HepG2 (cell line): ENCODE data around the gene CTSW. TPM values are rescaled to one million over a fixed set of nuclear protein-coding genes. Genes with fewer than 3 reads are reported as not detected.

ENCODE experiments used
- AGO1 ChIP-seq: fragments of 200-400 bp; formaldehyde crosslinking; IDR thresholded peaks from 2 replicates; pipeline ENCODE4 v1.6.1; 2017; ENCODE audit warnings: mild to moderate bottlenecking, low read depth, low read length, moderate library complexity; ENCODE audit not compliant: poor library complexity, severe bottlenecking
- AGO2 ChIP-seq: fragments of 200-400 bp; formaldehyde crosslinking; optimal IDR thresholded peaks from 2 replicates; pipeline ENCODE3; 2017; ENCODE audit warnings: mild to moderate bottlenecking, low read depth, low read length, moderate library complexity
- HNF1B ChIP-seq: sonication (generic); formaldehyde crosslinking; IDR thresholded peaks from 2 replicates; pipeline ENCODE4 v1.5.1; 2020; ENCODE audit warnings: mild to moderate bottlenecking, moderate library complexity, missing genetic modification reagents
- MZF1 ChIP-seq: sonication (generic); formaldehyde crosslinking; IDR thresholded peaks from 2 replicates; pipeline ENCODE4 v1.8.1; 2023; ENCODE audit warnings: mild to moderate bottlenecking, missing genetic modification reagents, borderline replicate concordance
- NR2F1 ChIP-seq, 2 experiments: fragments of 450-650 bp in 1 of 2; formaldehyde crosslinking in 1 of 2; IDR thresholded peaks; 2 replicates each; pipeline versions ENCODE4 v1.5.0 to v1.6.1; 2016 to 2020; ENCODE audit warnings: mild to moderate bottlenecking in 1 of 2, missing compliant biosample characterization in 1 of 2, missing genetic modification reagents in 1 of 2, moderate library complexity in 1 of 2
- NR2F2 ChIP-seq: IDR thresholded peaks from 2 replicates; pipeline ENCODE4 v1.6.1; 2012; ENCODE audit warnings: low read depth, inconsistent platforms, borderline replicate concordance
- UBTF ChIP-seq: sonication (generic); formaldehyde crosslinking; IDR thresholded peaks from 2 replicates; pipeline ENCODE4 v1.4.0; 2020; ENCODE audit warnings: mild to moderate bottlenecking, missing genetic modification reagents
- ZBTB40 ChIP-seq, 2 experiments: fragments of 450-650 bp in 1 of 2; sonication (generic) in 1 of 2; formaldehyde crosslinking in 1 of 2; IDR thresholded peaks; 2 replicates each; pipeline versions ENCODE4 v1.6.1 to v1.8.0; 2016 to 2022; ENCODE audit warnings: antibody characterized with exemption in 1 of 2, mild to moderate bottlenecking in 1 of 2, missing genetic modification reagents in 1 of 2
- ZNF264 ChIP-seq: sonication (generic); formaldehyde crosslinking; IDR thresholded peaks from 2 replicates; pipeline ENCODE4 v1.4.0; 2020; ENCODE audit warnings: missing genetic modification reagents
- ZNF781 ChIP-seq: sonication (generic); formaldehyde crosslinking; IDR thresholded peaks from 2 replicates; pipeline ENCODE4 v1.5.1; 2020; ENCODE audit warnings: borderline replicate concordance, mild to moderate bottlenecking, missing genetic modification reagents; ENCODE audit errors: not compliant biosample characterization
- polyA plus RNA-seq, 8 experiments: library from polyadenylated mRNA; depleted of rRNA in 3 of 8; stranded (reverse) in 7 of 8; unstranded in 1 of 8; fragments of >200 nt; fragmentation: Illumina TruSeq in 4 of 8; extraction: Trizol in 4 of 8; gene quantifications; 2 replicates each; pipeline versions ENCODE4 v1.2.1 to v1.2.3, GENCODE V29; 2011 to 2016; ENCODE audit warnings: low read depth in 4 of 8, missing spikeins in 1 of 8, mixed read lengths in 1 of 8; ENCODE audit not compliant: insufficient read depth in 1 of 8
- total RNA-seq, 5 experiments: library from RNA; depleted of rRNA; stranded (reverse); fragments of >200 nt; fragmentation: Illumina TruSeq; extraction: Trizol; gene quantifications; 2 replicates each; pipeline ENCODE4 v1.2.3, GENCODE V29; 2016; ENCODE audit warnings: low read depth in 1 of 5

Gene CTSW
- total and polyA plus RNA-seq, 2 of the 13 experiments (the other 11 are each of a cell fraction or from before 2014, with no cell fraction given): 0.09 TPM; not detected in 1

GRCh38 chr11:65850217-65851082 is 29.2 kb upstream of the CTSW start (continued):
- TF ChIP-seq ZBTB40 (IDR thresholded peaks at IDR 0.05): no peak
- TF ChIP-seq ZBTB40 (CRISPR knock-in tag; IDR thresholded peaks at IDR 0.05): 0 out of 2 replicates have a peak, but pooled peaks have one; percentile 2
- TF ChIP-seq MZF1 (CRISPR knock-in tag): no peak
- TF ChIP-seq HNF1B (CRISPR knock-in tag): 0 out of 2 replicates have a peak, but pooled peaks have one; percentile 10
- no peak for TF ChIP-seq ZNF264 (CRISPR knock-in tag)
- no peak for TF ChIP-seq UBTF
- TF ChIP-seq NR2F1 (CRISPR knock-in tag; IDR thresholded peaks at IDR 0.05): peak in 1 of 2 experiments; percentile 58; a peak in 1 of 4 replicates
- peak; percentile 83 for TF ChIP-seq AGO2
- TF ChIP-seq ZNF781 (CRISPR knock-in tag): no peak
- TF ChIP-seq NR2F2: peak; percentile 34; the same call in 1 of the 2 replicates
- TF ChIP-seq AGO1: peak; percentile 61
